Lung (tissue), 12 donors: ENCODE data around the gene MPHOSPH8. TPM values are rescaled to one million over a fixed set of nuclear protein-coding genes. Genes with fewer than 3 reads are reported as not detected.

Source experiments
- ATAC-seq: fragments of 200-7000 bp; cut with Tn5 transposase; one replicate; pipeline ENCODE4 v1.9.1; 2020; ENCODE audit warnings: moderate number of reproducible peaks; ENCODE audit not compliant: insufficient read depth, low FRiP score
- DNase-seq, 3 donors: peaks; one replicate each; pipeline ENCODE4 v3.0.0-alpha.2; 2013 to 2017
- H3K27ac ChIP-seq, 2 donors: one replicate each; pipeline ENCODE4 v1.5.1; 2013; ENCODE audit warnings: mild to moderate bottlenecking in 2 of 2, moderate library complexity in 2 of 2, control low read depth in 1 of 2, inconsistent platforms in 1 of 2, low read depth in 1 of 2, low read length in 1 of 2
- H3K27me3 ChIP-seq, 3 donors: one replicate each; pipeline ENCODE4 v1.5.1; 2013; ENCODE audit warnings: low read length in 2 of 3; ENCODE audit not compliant: control insufficient read depth in 3 of 3, insufficient read depth in 3 of 3
- H3K36me3 ChIP-seq, 4 donors: one replicate each; pipeline ENCODE4 v1.5.1; 2013; ENCODE audit warnings: low read length in 4 of 4, mild to moderate bottlenecking in 1 of 4, moderate library complexity in 1 of 4; ENCODE audit not compliant: control insufficient read depth in 4 of 4, insufficient read depth in 4 of 4
- H3K4me1 ChIP-seq, 5 donors: one replicate each; pipeline ENCODE4 v1.5.1; 2013; ENCODE audit warnings: low read length in 5 of 5, mild to moderate bottlenecking in 2 of 5, moderate library complexity in 1 of 5; ENCODE audit not compliant: control insufficient read depth in 5 of 5, insufficient read depth in 5 of 5
- H3K4me3 ChIP-seq: one replicate; pipeline ENCODE4 v1.5.1; 2013; ENCODE audit warnings: mild to moderate bottlenecking, control low read depth, moderate library complexity
- H3K9ac ChIP-seq, 2 donors: one replicate each; pipeline ENCODE4 v1.5.1; 2013; ENCODE audit warnings: low read length in 2 of 2, control low read depth in 1 of 2; ENCODE audit not compliant: insufficient read depth in 1 of 2
- H3K9me3 ChIP-seq, 4 donors: one replicate each; pipeline ENCODE4 v1.5.1; 2013; ENCODE audit warnings: low read length in 3 of 4, mild to moderate bottlenecking in 1 of 4, moderate library complexity in 1 of 4; ENCODE audit not compliant: control insufficient read depth in 4 of 4, insufficient read depth in 3 of 4
- WGBS, 2 donors: extraction: QIAGEN DNeasy Blood & Tissue Kit; methylation state at CpG; one replicate each; pipeline ENCODE4 v1.1.7; 2013; 5-methylcytosine and 5-hydroxymethylcytosine counted together
- polyA plus RNA-seq, 2 donors: library from polyadenylated mRNA; stranded (reverse); fragments of 200-250 nt; gene quantifications; one replicate each; pipeline ENCODE4 v1.2.1, GENCODE V29; 2013
- total RNA-seq, 2 donors: library from RNA; depleted of rRNA in 1 of 2; stranded (reverse); fragments of >200 nt in 1 of 2; gene quantifications; one replicate each; pipeline ENCODE4 v1.2.1, GENCODE V29; 2014 to 2021
- TF ChIP-seq, protein P1 (sequence below): IDR thresholded peaks from 2 replicates; pipeline ENCODE4 v1.5.1; 2012; ENCODE audit warnings: mild to moderate bottlenecking; ENCODE audit errors: control extremely low read depth, extremely low read depth
- donor health status: control.
- donor health status: control.
- donor health status: Bipolar disorder and iron deficiency.
- donor health status: healthy.
- donor health status: DM: yes; HTN: yes; CAD: no.

Gene MPHOSPH8
- total and polyA plus RNA-seq, 4 donors, result 16.5 to 39.1 (median 29.6) TPM

- Histone ChIP-seq H3K27me3 (no peaks in the 10 kb centered on the region), H3K9me3 (no peaks in the 10 kb centered on the region), H3K27ac (no peak overlapping the region), H3K4me3 (no peak overlapping the region), H3K36me3 (peaks cover 17 to 26% (median 20%) of the 10 kb centered on the region in 4 donors), H3K9ac (no peak overlapping the region), H3K4me1 (no peaks in the 10 kb centered on the region)
- TF ChIP-seq, protein P1, sequence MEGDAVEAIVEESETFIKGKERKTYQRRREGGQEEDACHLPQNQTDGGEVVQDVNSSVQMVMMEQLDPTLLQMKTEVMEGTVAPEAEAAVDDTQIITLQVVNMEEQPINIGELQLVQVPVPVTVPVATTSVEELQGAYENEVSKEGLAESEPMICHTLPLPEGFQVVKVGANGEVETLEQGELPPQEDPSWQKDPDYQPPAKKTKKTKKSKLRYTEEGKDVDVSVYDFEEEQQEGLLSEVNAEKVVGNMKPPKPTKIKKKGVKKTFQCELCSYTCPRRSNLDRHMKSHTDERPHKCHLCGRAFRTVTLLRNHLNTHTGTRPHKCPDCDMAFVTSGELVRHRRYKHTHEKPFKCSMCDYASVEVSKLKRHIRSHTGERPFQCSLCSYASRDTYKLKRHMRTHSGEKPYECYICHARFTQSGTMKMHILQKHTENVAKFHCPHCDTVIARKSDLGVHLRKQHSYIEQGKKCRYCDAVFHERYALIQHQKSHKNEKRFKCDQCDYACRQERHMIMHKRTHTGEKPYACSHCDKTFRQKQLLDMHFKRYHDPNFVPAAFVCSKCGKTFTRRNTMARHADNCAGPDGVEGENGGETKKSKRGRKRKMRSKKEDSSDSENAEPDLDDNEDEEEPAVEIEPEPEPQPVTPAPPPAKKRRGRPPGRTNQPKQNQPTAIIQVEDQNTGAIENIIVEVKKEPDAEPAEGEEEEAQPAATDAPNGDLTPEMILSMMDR, result no peak
- ATAC-seq (no peak), DNase-seq (no peak)
These were observed 25.4 kb downstream of the MPHOSPH8 start for GRCh38 chr13:19658831-19659230.

DNA sequence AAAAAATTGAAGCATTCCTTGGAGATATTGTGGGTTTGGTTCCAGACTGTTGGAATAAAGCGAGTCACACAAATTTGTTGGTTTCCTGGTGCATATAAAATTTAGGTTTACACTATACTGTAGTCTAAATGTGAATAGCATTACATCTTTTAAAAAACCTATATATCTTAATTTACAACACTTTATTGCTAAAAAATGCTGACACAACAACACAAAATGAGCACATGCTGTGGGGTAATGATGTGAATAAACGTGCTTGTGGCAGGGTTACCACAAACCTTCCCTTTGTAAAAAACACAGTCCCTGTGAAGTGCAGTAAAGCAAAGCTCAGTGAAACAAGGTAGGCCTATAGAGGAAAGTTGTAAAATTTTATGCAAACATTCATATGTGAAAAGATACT lies 27.7 kb downstream of the MPHOSPH8 start:
- DNase-seq (no peak), ATAC-seq (no peak)
- H3K9me3 ChIP-seq, result no peaks in the 10 kb centered on the region

DNA sequence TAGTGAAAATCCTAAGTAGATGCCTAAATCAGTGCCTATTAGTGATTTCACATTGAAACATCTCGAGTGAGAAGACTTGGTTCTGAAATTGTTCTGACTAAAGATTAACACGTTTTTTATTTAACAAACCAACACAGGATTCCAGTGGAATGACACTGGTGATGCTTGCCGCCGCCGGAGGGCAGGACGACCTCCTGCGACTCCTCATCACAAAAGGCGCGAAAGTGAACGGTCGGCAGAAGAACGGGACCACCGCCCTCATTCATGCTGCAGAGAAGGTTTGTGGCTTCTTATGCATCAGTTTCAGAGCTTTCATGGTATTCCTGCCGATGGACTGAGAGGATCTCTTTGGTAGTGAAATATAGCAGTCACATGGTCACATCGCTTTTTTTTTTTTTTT lies 28.1 kb downstream of the MPHOSPH8 start:
- H3K9me3 ChIP-seq, result no peaks in the 10 kb centered on the region
- TF ChIP-seq, protein P1, result no peak
- no peak overlapping the region for H3K9ac ChIP-seq
- H3K36me3 ChIP-seq, result peaks cover 19 to 43% (median 30%) of the 10 kb centered on the region in 4 donors
- no peaks in the 10 kb centered on the region for H3K27me3 ChIP-seq
- DNase-seq, result no peak
- H3K27ac ChIP-seq, result no peak overlapping the region
- H3K4me1 ChIP-seq, result no peaks in the 10 kb centered on the region
- ATAC-seq, result no peak
- WGBS, 2 donors, result 94 to 97% methylated on average over 15 of the region's 15 CpGs
- no peak overlapping the region for H3K4me3 ChIP-seq

More for the DNA sequence above, 27.7 kb downstream of the MPHOSPH8 start:
- Histone ChIP-seq H3K36me3 (peaks cover 15 to 39% (median 28%) of the 10 kb centered on the region in 4 donors), H3K27ac (no peak overlapping the region), H3K27me3 (no peaks in the 10 kb centered on the region), H3K9ac (no peak overlapping the region), H3K4me3 (no peak overlapping the region), H3K4me1 (no peaks in the 10 kb centered on the region)
- TF ChIP-seq, protein P1, result no peak
- 87 to 88% methylated on average over 2 of the region's 2 CpGs for WGBS, 2 donors

DNA sequence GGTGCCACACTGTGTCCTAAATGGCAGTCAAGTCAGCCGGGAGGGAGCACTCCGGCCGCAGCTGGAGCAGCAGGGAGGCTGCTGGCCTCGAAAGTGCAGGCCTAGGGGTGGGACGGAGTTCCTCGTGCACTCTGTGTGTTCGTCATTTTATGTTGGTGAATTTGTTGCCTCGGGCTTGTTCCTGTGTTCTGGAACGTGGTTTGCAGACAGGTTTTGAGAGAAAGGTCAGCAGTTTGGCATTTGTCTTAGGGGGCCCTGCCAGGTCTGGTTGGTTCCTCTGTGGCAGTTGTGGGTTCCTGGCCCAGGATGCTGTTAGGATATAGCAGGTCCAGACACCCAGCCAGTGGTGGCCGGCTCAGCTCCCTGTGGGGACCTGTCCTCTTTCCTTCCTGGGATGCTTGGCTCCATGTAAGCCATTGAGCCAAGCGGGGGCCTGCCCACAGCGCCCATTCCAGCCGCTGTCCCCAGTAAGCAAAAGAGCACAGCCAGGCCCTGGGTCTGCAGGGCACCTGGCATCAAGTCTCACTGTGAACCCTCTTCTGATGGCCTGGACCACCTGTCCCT lies 30.0 kb downstream of the MPHOSPH8 start:
- 93 to 94% methylated on average over 13 of the region's 13 CpGs for WGBS, 2 donors
- no peak for DNase-seq
- Histone ChIP-seq H3K27me3 (no peaks in the 10 kb centered on the region), H3K9me3 (no peaks in the 10 kb centered on the region), H3K36me3 (peaks cover 28 to 46% (median 33%) of the 10 kb centered on the region in 4 donors), H3K27ac (no peak overlapping the region), H3K4me1 (no peaks in the 10 kb centered on the region), H3K9ac (no peak overlapping the region), H3K4me3 (no peak overlapping the region)
- TF ChIP-seq, protein P1, result no peak
- no peak for ATAC-seq
